GM23248 (cell line): ENCODE measurements around the gene ZNF746. TPM values are rescaled to one million over a fixed set of nuclear protein-coding genes. Genes with fewer than 3 reads are reported as not detected.

ENCODE experiments used
- DNase-seq: peaks from one replicate; pipeline ENCODE4 v3.0.0-alpha.2; 2015
- H2AFZ ChIP-seq: fragments of 200-600 bp; sonication (generic); 2 replicates; pipeline ENCODE4 v1.6.1; 2016; ENCODE audit warnings: antibody characterized with exemption
- H3F3A ChIP-seq: fragments of 200-600 bp; sonication (generic); 2 replicates; pipeline ENCODE4 v1.6.1; 2016; ENCODE audit warnings: mild to moderate bottlenecking, antibody characterized with exemption, mixed run types; ENCODE audit not compliant: insufficient read depth
- H3K27ac ChIP-seq: fragments of 200-600 bp; sonication (generic); 2 replicates; pipeline ENCODE4 v1.5.1; 2016; ENCODE audit warnings: mild to moderate bottlenecking
- H3K27me3 ChIP-seq: fragments of 200-600 bp; sonication (generic); replicated peaks from 2 replicates; pipeline ENCODE4 v1.6.1; 2016; ENCODE audit warnings: mild to moderate bottlenecking; ENCODE audit not compliant: insufficient read depth
- H3K36me3 ChIP-seq: fragments of 200-600 bp; sonication (generic); 2 replicates; pipeline ENCODE4 v1.6.1; 2016; ENCODE audit warnings: low read depth, mild to moderate bottlenecking
- H3K4me1 ChIP-seq: fragments of 200-600 bp; sonication (generic); 2 replicates; pipeline ENCODE4 v1.6.1; 2016; ENCODE audit warnings: mild to moderate bottlenecking; ENCODE audit not compliant: insufficient read depth
- H3K4me2 ChIP-seq: fragments of 200-600 bp; sonication (generic); one replicate; pipeline ENCODE4 v1.6.1; 2016; ENCODE audit warnings: mild to moderate bottlenecking; ENCODE audit not compliant: unreplicated experiment
- H3K4me3 ChIP-seq: fragments of 200-600 bp; sonication (generic); 2 replicates; pipeline ENCODE4 v1.5.1; 2016; ENCODE audit warnings: mild to moderate bottlenecking
- H3K79me2 ChIP-seq: fragments of 200-600 bp; sonication (generic); 2 replicates; pipeline ENCODE4 v1.6.1; 2016; ENCODE audit warnings: mild to moderate bottlenecking; ENCODE audit not compliant: insufficient read depth
- H3K9ac ChIP-seq: fragments of 200-600 bp; sonication (generic); 2 replicates; pipeline ENCODE4 v1.6.1; 2016; ENCODE audit warnings: mild to moderate bottlenecking
- H3K9me2 ChIP-seq: fragments of 200-600 bp; sonication (generic); 2 replicates; pipeline ENCODE4 v1.6.1; 2016; ENCODE audit warnings: mixed run types, mild to moderate bottlenecking, moderate library complexity; ENCODE audit not compliant: insufficient read depth
- H3K9me3 ChIP-seq: fragments of 200-600 bp; sonication (generic); one replicate; pipeline ENCODE4 v1.6.1; 2017; ENCODE audit warnings: low read depth
- H4K20me1 ChIP-seq: fragments of 200-600 bp; sonication (generic); 2 replicates; pipeline ENCODE4 v1.6.0; 2016; ENCODE audit not compliant: insufficient read depth
- EZH2 ChIP-seq: fragments of 200-600 bp; sonication (generic); IDR thresholded peaks from 2 replicates; pipeline ENCODE4 v1.6.1; 2018; ENCODE audit warnings: antibody characterized with exemption, mild to moderate bottlenecking; ENCODE audit not compliant: insufficient read depth, poor library complexity, severe bottlenecking
- EZH2phosphoT487 ChIP-seq: fragments of 200-600 bp; sonication (generic); IDR thresholded peaks from 2 replicates; pipeline ENCODE4 v1.6.1; 2018; ENCODE audit warnings: antibody characterized with exemption, moderate library complexity, mild to moderate bottlenecking, low read depth; ENCODE audit not compliant: insufficient read depth
- WGBS, 2 experiments: methylation state at CpG; one replicate each; pipeline ENCODE4 v1.1.6; 2015 to 2017; ENCODE audit warnings: low lambda C conversion rate in 2 of 2, low coverage in 1 of 2; ENCODE audit errors: missing lambda C conversion rate in 2 of 2; 5-methylcytosine and 5-hydroxymethylcytosine counted together
- in situ Hi-C: fragments of 300-500 bp; cut with MboI; formaldehyde crosslinking; loops from 2 replicates; pipeline ENCODE4 v1.15.0; 2020
- polyA plus RNA-seq: library from polyadenylated mRNA; unstranded; fragments of >200 nt; fragmentation: Nextera tagmentation; extraction: Ambion mirVana; gene quantifications from 2 replicates; pipeline ENCODE4 v1.2.1, GENCODE V29; 2016
- total RNA-seq: library from RNA; depleted of rRNA; stranded (reverse); fragments of >200 nt; shearing (Covaris generic); gene quantifications from 2 replicates; pipeline ENCODE4 v1.2.3, GENCODE V29; 2014

The ZNF746 gene
- total and polyA plus RNA-seq, 2 experiments from 2014 or later = 9.7 to 17.8 TPM

GRCh38 chr7:149489391-149490024, 8.1 kb downstream of the ZNF746 start:
- Histone ChIP-seq H3K27me3 (no peaks in the 10 kb centered on the region), H3F3A (no peaks in the 10 kb centered on the region), H3K4me2 (no peak overlapping the region), H3K9me3 (no peaks in the 10 kb centered on the region), H3K36me3 (peaks cover 44% of the 10 kb centered on the region; the same call in 1 of the 2 replicates), H3K27ac (no peak overlapping the region), H3K79me2 (peaks cover 67% of the 10 kb centered on the region), H2AFZ (no peak overlapping the region), H3K9me2 (no peaks in the 10 kb centered on the region), H3K4me1 (no peaks in the 10 kb centered on the region), H3K9ac (no peak overlapping the region), H3K4me3 (no peak overlapping the region), H4K20me1 (no peaks in the 10 kb centered on the region)
- in situ Hi-C loops = no loop called here
- no peak for TF ChIP-seq EZH2
- no peak for TF ChIP-seq EZH2phosphoT487
- 88 to 93% methylated on average over 15 of the region's 15 CpGs for WGBS, 2 experiments
- no peak for DNase-seq

- Histone ChIP-seq H3K9me2 (no peaks in the 10 kb centered on the region), H2AFZ (no peak overlapping the region), H3K9ac (no peak overlapping the region), H3K4me1 (no peaks in the 10 kb centered on the region), H3K9me3 (no peaks in the 10 kb centered on the region), H4K20me1 (no peaks in the 10 kb centered on the region), H3K4me3 (no peak overlapping the region), H3K36me3 (peaks cover 35% of the 10 kb centered on the region), H3F3A (no peaks in the 10 kb centered on the region), H3K27me3 (no peaks in the 10 kb centered on the region), H3K79me2 (peaks cover 57% of the 10 kb centered on the region), H3K27ac (no peak overlapping the region), H3K4me2 (no peak overlapping the region)
- no peak for TF ChIP-seq EZH2phosphoT487
- TF ChIP-seq EZH2 = no peak
- WGBS, 2 experiments = 96 to 98% methylated on average over 1 of the region's 1 CpG
- in situ Hi-C loops = no loop called here
- no peak for DNase-seq
Measured at GRCh38 chr7:149479568-149479967, 18.0 kb downstream of the ZNF746 start.

GRCh38 chr7:149478754-149479153, 18.9 kb downstream of the ZNF746 start:
- Histone ChIP-seq H3K4me2 (no peak overlapping the region), H2AFZ (no peak overlapping the region), H3K9me3 (no peaks in the 10 kb centered on the region), H3K79me2 (peaks cover 49% of the 10 kb centered on the region), H3F3A (no peaks in the 10 kb centered on the region), H3K4me1 (no peaks in the 10 kb centered on the region), H4K20me1 (no peaks in the 10 kb centered on the region), H3K9ac (no peak overlapping the region), H3K36me3 (peaks cover 35% of the 10 kb centered on the region), H3K27me3 (no peaks in the 10 kb centered on the region), H3K9me2 (no peaks in the 10 kb centered on the region), H3K4me3 (no peak overlapping the region), H3K27ac (no peak overlapping the region)
- 95 to 100% methylated on average over 1 of the region's 1 CpG for WGBS, 2 experiments
- DNase-seq = no peak
- TF ChIP-seq EZH2phosphoT487 (no peak), EZH2 (no peak)
- in situ Hi-C loops = no loop called here

GRCh38 chr7:149477494-149478443, 19.8 kb downstream of the ZNF746 start:
- Histone ChIP-seq H3K79me2 (peaks cover 40% of the 10 kb centered on the region), H3K9me2 (no peaks in the 10 kb centered on the region), H3K4me1 (no peaks in the 10 kb centered on the region), H4K20me1 (no peaks in the 10 kb centered on the region), H3K36me3 (peaks cover 33% of the 10 kb centered on the region), H3K27ac (no peak overlapping the region), H3K9me3 (no peaks in the 10 kb centered on the region), H3K27me3 (no peaks in the 10 kb centered on the region), H3F3A (no peaks in the 10 kb centered on the region), H3K4me2 (no peak overlapping the region), H3K9ac (no peak overlapping the region), H3K4me3 (no peak overlapping the region), H2AFZ (no peak overlapping the region)
- in situ Hi-C loops = no loop called here
- 92 to 94% methylated on average over 12 to 18 of the region's 18 CpGs for WGBS, 2 experiments
- TF ChIP-seq EZH2 = no peak
- no peak for TF ChIP-seq EZH2phosphoT487
- DNase-seq = no peak
